ENCODE data around the gene IQCF2.

- TF ChIP-seq CTCF (IDR thresholded peaks at IDR 0.05; ENCODE audit: poor library complexity, severe bottlenecking) (no peak), EP300 (conservative IDR thresholded peaks at IDR 0.05; ENCODE audit: poor library complexity, severe bottlenecking) (no peak), RAD21 (conservative IDR thresholded peaks at IDR 0.05) (no peak), EZH2 (IDR thresholded peaks at IDR 0.05; ENCODE audit: borderline replicate concordance, insufficient read depth, low read length, poor library complexity, severe bottlenecking) (no peak), SMC3 (conservative IDR thresholded peaks at IDR 0.05; ENCODE audit: poor library complexity) (no peak), POLR2AphosphoS5 (IDR thresholded peaks at IDR 0.05) (no peak), REST (IDR thresholded peaks at IDR 0.05; ENCODE audit: borderline replicate concordance) (no peak)
These were observed 46.6 kb downstream of the IQCF2 start for GRCh38 chr3:51908026-51908425.
